Adrenal gland (tissue), 12 donors: ENCODE measurements around the gene RUNX3. TPM values are rescaled to one million over a fixed set of nuclear protein-coding genes. Genes with fewer than 3 reads are reported as not detected.

Experiments used
- DNase-seq, 7 donors: peaks; one replicate each; pipeline ENCODE4 v3.0.0-alpha.2; 2019 to 2020
- H3K27ac ChIP-seq, 5 donors: fragments of 200-600 bp; sonication (generic) in 4 of 5; 1 replicate in 3 of 5; 2 replicates in 2 of 5; pipeline versions ENCODE4 v1.5.1 to v1.8.0; 2016 to 2020; ENCODE audit warnings: mild to moderate bottlenecking in 1 of 5
- H3K27me3 ChIP-seq: fragments of 200-600 bp; 2 replicates; pipeline ENCODE4 v1.8.0; 2021
- H3K36me3 ChIP-seq, 2 donors: fragments of 200-600 bp; replicated peaks in 1 of 2; 1 replicate in 1 of 2; 2 replicates in 1 of 2; pipeline versions ENCODE4 v1.5.1 to v1.8.0; 2018 to 2022
- H3K4me1 ChIP-seq, 2 donors: fragments of 200-600 bp; replicated peaks in 1 of 2; 1 replicate in 1 of 2; 2 replicates in 1 of 2; pipeline versions ENCODE4 v1.5.1 to v1.8.0; 2018 to 2021
- H3K4me3 ChIP-seq, 4 donors: fragments of 200-600 bp; sonication (generic) in 3 of 4; one replicate each; pipeline ENCODE4 v1.5.1; 2016 to 2018
- H3K9me3 ChIP-seq, 3 donors: fragments of 200-600 bp; sonication (generic) in 1 of 3; replicated peaks in 1 of 3; 1 replicate in 2 of 3; 2 replicates in 1 of 3; pipeline versions ENCODE4 v1.5.1 to v1.8.0; 2016 to 2021
- POLR2A ChIP-seq, 2 donors: fragments of 450-650 bp; IDR thresholded peaks; one replicate each; pipeline ENCODE4 v1.6.1; 2017; ENCODE audit warnings: antibody characterized with exemption in 2 of 2, mild to moderate bottlenecking in 2 of 2, moderate library complexity in 1 of 2
- WGBS, 4 donors: extraction: QIAGEN DNeasy Blood & Tissue Kit in 2 of 4; methylation state at CpG; one replicate each; pipeline versions ENCODE4 v1.1.5 to v1.1.7; 2013 to 2017; 5-methylcytosine and 5-hydroxymethylcytosine counted together
- intact Hi-C, 2 donors: fragments of 100-400 bp; cut with DNase I; formaldehyde crosslinking; loops; one replicate each; pipeline versions ENCODE4 v1.14.1 to v1.15.0; 2022 to 2023
- polyA plus RNA-seq, 3 donors: library from polyadenylated mRNA; stranded (reverse); fragments of 200-250 nt in 2 of 3; fragments of 350-450 nt in 1 of 3; fragmentation: Illumina TruSeq in 1 of 3; extraction: RNeasy Lipid Tissue Mini Kit (QIAGEN cat#74804) in 1 of 3; gene quantifications; one replicate each; pipeline ENCODE4 v1.2.3, GENCODE V29; 2013 to 2014
- total RNA-seq, 9 donors: library from RNA; depleted of rRNA in 4 of 9; stranded (reverse); fragments of >200 nt in 4 of 9; fragments of 120-200 nt in 1 of 9; fragmentation: NEBNext Ultra II Directional in 1 of 9; extraction: Animal tissue kit (Norgen Biotek cat#: 25700) in 1 of 9; gene quantifications; one replicate each; pipeline versions ENCODE4 v1.1.0 to v1.2.4, GENCODE V29; 2013 to 2023
- TF ChIP-seq, protein P1 (sequence below), 6 experiments: fragments of 450-650 bp in 4 of 6; fragments of 200-600 bp in 2 of 6; sonication (generic) in 1 of 6; IDR thresholded peaks; 1 replicate in 5 of 6; 2 replicates in 1 of 6; pipeline versions ENCODE4 v1.5.1 to v1.8.0; 2016 to 2021; ENCODE audit warnings: antibody characterized with exemption in 6 of 6, mild to moderate bottlenecking in 2 of 6, moderate library complexity in 1 of 6
- donor health status: healthy with polysubstance abuse.
- donor health status: Bipolar disorder and iron deficiency.
- donor health status: DM: yes; HTN: yes; CAD: no.
- donor health status: DM: no; HTN: no; CAD: no.
- donor health status: DM: no; HTN: no; CAD: no.
- donor health status: DM: yes; HTN: yes; CAD: no.

The RUNX3 gene
- total and polyA plus RNA-seq, 12 donors, result 0.06 to 7.5 (median 2.7) TPM

DNA sequence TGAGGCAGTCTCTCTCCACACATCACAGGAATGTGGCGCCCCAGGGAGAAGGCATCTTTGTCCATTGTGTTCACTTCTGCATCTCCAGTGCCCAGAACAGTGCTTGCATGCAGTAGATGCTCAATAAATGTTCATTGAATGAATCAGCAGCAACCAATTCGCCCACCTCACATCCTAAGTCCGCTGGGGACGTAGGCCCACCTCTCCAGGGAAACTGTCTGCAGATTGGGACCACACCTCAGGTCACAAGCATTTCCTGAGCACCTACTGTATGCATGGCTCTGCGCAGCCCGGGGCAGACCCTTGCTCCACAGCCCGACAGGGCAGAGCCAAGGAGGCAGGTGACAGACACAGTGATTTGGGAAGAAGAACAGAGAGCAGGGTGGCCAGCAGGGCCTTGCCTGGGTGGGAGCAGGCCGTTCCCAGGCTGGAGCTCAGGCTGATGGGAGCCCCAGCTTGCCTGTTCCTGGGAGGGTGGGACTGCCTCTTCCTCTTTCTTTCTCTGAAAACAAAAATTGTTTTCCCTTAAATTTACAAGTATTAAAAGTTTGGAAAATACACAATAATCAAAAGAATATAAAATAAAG is 25.8 kb upstream of the RUNX3 start:
- Histone ChIP-seq H3K27me3 (no peaks in the 10 kb centered on the region), H3K4me1 (no peaks in the 10 kb centered on the region), H3K4me3 (no peak overlapping the region), H3K9me3 (no peaks in the 10 kb centered on the region), H3K36me3 (no peaks in the 10 kb centered on the region), H3K27ac (no peak overlapping the region)
- TF ChIP-seq POLR2A (IDR thresholded peaks at IDR 0.05), result no peak
- TF ChIP-seq, protein P1, sequence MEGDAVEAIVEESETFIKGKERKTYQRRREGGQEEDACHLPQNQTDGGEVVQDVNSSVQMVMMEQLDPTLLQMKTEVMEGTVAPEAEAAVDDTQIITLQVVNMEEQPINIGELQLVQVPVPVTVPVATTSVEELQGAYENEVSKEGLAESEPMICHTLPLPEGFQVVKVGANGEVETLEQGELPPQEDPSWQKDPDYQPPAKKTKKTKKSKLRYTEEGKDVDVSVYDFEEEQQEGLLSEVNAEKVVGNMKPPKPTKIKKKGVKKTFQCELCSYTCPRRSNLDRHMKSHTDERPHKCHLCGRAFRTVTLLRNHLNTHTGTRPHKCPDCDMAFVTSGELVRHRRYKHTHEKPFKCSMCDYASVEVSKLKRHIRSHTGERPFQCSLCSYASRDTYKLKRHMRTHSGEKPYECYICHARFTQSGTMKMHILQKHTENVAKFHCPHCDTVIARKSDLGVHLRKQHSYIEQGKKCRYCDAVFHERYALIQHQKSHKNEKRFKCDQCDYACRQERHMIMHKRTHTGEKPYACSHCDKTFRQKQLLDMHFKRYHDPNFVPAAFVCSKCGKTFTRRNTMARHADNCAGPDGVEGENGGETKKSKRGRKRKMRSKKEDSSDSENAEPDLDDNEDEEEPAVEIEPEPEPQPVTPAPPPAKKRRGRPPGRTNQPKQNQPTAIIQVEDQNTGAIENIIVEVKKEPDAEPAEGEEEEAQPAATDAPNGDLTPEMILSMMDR (IDR thresholded peaks at IDR 0.05), result no peak
- intact Hi-C loops, result no loop called here
- 70 to 92% (median 86%) methylated on average over 5 to 8 of the region's 8 CpGs for WGBS, 4 donors
- no peak for DNase-seq

DNA sequence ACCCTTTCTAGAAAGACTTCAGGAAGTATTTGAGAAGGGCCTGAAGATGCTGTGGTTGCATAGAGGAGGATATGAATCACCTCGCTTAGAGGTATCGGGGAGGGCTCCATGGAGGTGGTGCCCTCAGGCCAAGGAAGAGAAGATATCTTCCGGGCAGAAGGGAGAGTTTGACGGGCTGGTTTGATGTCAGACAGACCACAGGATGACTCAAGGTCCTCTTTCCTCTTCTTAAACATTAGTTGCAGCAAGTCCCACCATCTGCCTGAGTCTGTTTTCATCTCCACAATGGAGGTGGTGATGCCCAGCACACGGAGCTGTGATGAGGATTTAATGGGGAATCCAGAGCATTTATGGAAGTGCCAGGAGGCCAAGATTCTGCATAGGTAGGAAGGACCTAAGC is 25.1 kb upstream of the RUNX3 start:
- TF ChIP-seq, protein P1 (IDR thresholded peaks at IDR 0.05), result no peak
- TF ChIP-seq POLR2A (IDR thresholded peaks at IDR 0.05), result no peak
- WGBS, 4 donors, result 67 to 81% (median 72%) methylated on average over 5 of the region's 5 CpGs
- no peak for DNase-seq
- Histone ChIP-seq H3K27ac (no peak overlapping the region), H3K27me3 (no peaks in the 10 kb centered on the region), H3K4me3 (no peak overlapping the region), H3K4me1 (no peaks in the 10 kb centered on the region), H3K36me3 (no peaks in the 10 kb centered on the region), H3K9me3 (no peaks in the 10 kb centered on the region)
- intact Hi-C loops, result no loop called here

DNA sequence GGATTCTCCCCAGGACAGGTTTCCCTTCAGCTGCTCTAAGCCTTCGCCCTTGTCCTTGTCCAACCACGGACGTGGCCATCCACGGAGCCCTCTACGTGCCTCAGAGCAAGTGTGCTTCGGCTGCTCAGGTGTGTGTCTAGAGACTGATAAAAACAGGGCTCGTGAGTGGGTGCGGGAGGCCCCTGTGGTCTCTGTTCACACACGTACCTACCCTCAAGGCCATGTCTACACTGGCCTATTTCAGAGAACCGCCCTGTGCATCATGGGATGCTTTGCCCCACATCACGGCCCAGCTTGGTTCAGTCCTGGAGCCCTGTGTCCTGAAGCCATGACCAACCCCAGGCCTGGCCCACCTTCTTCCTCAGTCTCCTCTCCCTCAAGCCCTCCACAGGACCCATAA is 24.6 kb upstream of the RUNX3 start:
- no peak overlapping the region for H3K27ac ChIP-seq
- no peaks in the 10 kb centered on the region for H3K27me3 ChIP-seq
- intact Hi-C loops, result no loop called here
- DNase-seq, result no peak
- H3K4me1 ChIP-seq, result no peaks in the 10 kb centered on the region
- H3K36me3 ChIP-seq, result no peaks in the 10 kb centered on the region
- no peak overlapping the region for H3K4me3 ChIP-seq
- 86 to 91% (median 90%) methylated on average over 10 to 11 of the region's 11 CpGs for WGBS, 4 donors
- no peaks in the 10 kb centered on the region for H3K9me3 ChIP-seq
- no peak for TF ChIP-seq POLR2A (IDR thresholded peaks at IDR 0.05)
- TF ChIP-seq, protein P1 (IDR thresholded peaks at IDR 0.05), result no peak

DNA sequence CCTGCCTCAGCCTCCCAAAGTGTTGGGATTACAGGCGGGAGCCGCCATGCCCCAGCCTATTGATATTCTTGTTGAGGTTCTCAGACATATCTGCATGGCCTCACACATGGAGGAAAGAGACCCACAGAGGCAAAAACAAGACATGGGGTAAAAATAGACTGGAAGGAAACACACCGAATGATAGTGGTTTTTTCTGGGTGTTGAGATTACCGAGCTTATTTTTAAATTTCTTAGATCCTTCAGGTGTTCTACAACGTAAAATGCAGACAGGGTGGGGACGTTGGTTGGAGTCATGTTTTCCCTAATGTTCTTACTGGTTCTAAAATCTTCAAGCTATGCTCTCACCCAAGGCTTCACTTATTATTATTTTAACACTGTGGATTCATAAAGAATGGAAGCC is 23.9 kb upstream of the RUNX3 start:
- WGBS, 4 donors, result 71 to 81% (median 77%) methylated on average over 6 of the region's 6 CpGs
- no peak overlapping the region for H3K27ac ChIP-seq
- no peak for TF ChIP-seq POLR2A (IDR thresholded peaks at IDR 0.05)
- TF ChIP-seq, protein P1 (IDR thresholded peaks at IDR 0.05), result no peak
- H3K36me3 ChIP-seq, result no peaks in the 10 kb centered on the region
- H3K4me1 ChIP-seq, result no peaks in the 10 kb centered on the region
- no peaks in the 10 kb centered on the region for H3K9me3 ChIP-seq
- no peak overlapping the region for H3K4me3 ChIP-seq
- no peaks in the 10 kb centered on the region for H3K27me3 ChIP-seq
- no peak for DNase-seq
- intact Hi-C loops, result no loop called here
